ENCODE measurements around the gene SLC25A12.

SLC25A12 gene

DNA sequence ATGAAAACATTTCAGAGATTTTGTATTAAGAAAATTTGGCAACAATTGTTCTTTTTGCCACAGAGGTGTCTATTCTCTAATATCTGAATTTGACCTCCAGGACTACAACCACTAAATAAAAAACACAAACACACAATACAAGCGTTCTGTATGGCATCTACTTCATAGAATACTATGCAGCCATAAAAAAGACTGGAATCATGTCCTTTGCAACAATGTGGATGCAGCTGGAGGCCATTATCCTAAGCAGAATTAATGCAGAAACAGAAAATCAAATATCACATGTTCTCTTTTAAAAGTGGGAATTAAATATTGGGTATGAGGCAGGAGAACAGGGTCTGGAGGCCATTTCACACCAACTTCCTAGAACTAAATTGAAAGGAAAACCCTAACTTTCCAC lies 19.5 kb downstream of the SLC25A12 start:
- TF ChIP-seq POLR2A (IDR thresholded peaks at IDR 0.05; ENCODE audit: low read length) (no peak), GATA1 (IDR thresholded peaks at IDR 0.05; ENCODE audit: low read depth, low read length) (no peak)
- no peak for DNase-seq

DNA sequence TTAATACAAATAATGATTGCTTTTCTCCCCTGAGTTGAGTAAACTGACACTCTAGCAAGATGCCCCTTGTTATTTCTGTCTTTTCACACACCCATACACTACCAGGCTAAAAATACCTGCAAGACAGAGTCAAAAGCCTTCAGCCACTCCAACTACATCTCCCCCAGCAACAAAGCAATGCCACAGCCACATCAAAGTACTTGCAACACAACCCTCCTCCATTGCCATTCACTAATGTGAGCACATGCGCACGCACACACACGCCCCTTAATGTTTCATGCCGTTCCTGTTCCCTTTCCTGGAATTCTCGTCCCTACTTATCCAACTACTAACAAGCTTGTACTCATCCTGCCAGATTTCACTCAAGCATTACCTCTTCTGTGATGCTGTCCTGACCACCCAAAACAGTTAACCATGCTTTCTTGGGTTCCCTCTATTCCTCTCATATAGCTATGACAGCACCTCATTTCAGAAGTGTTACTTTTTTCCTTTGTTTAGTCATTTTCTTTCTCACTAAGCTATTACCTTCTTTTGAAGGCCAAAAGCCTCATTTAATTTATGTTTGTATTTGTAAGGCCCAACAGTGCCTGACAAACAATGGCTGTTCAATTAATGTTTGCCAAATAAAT lies 29.6 kb downstream of the SLC25A12 start:
- DNase-seq: no peak
- no peak for TF ChIP-seq POLR2A (IDR thresholded peaks at IDR 0.05; ENCODE audit: low read length)
- TF ChIP-seq GATA1 (IDR thresholded peaks at IDR 0.05; ENCODE audit: low read depth, low read length): no peak

DNA sequence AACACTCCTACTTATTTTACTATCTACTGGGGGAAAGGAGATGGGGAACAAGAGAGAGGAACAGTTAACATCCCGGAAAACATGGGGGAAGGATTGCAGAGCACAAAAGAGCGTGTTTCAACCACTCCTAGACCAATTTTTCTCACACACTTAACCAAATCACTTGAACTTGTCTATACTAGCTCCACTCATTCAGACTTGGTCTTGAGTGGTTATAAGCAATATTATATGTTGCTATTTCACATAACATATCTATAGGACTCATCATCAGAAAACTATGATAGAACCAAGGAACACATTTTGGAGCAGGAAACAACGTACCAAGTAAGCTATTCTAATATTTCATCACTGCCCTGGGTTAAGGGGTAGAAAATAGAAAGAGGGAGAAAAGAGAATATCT lies 31.5 kb downstream of the SLC25A12 start:
- DNase-seq: no peak
- TF ChIP-seq GATA1 (IDR thresholded peaks at IDR 0.05; ENCODE audit: low read depth, low read length) (no peak), POLR2A (IDR thresholded peaks at IDR 0.05; ENCODE audit: low read length) (no peak)

DNA sequence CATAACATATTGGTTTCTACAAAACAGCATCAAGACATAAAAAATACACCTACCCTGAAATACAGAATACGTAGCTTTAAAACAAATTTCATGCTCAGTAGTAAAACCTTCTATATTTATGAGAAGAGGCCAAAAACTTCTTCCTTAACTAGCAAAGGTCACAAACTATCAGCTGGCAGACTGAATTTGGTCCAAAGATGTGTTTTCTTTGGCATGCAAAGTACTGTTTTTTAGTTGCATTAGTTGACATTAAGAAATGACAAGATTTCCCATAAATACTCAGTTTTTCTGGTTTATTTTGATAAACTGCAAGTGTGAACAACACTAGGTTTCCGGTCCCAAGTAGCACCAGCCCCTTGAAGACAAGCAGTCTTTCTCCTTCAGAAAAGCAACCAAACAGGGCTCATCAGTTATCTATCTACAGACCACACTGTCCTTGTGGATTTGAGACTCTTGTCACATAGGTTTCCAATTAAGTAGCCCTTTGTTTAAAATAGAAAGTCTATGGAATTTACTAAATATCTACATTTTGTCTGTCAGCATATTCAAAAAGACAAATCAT lies 35.6 kb downstream of the SLC25A12 start:
- TF ChIP-seq POLR2A (IDR thresholded peaks at IDR 0.05; ENCODE audit: low read length) (no peak), GATA1 (IDR thresholded peaks at IDR 0.05; ENCODE audit: low read depth, low read length) (no peak)
- no peak for DNase-seq

DNA sequence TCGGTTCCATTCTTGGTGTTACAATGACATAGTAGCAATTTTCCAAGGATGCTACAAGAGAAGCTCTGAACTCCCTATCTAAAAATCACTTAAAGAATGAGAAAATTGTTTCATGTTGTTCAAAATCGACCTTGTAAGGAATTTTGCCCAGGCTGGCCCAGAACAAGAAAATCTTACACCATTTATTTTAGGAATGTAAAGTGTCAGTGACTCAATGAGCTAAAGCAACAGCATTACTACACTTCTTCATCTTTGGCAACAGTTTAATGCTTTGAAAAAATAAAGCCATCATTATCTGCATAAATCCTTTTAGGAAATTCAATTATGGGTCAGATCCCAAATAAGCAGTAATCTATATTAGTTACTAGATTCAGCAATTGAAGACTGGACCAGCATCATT lies 38.6 kb downstream of the SLC25A12 start:
- TF ChIP-seq GATA1 (IDR thresholded peaks at IDR 0.05; ENCODE audit: low read depth, low read length) (no peak), POLR2A (IDR thresholded peaks at IDR 0.05; ENCODE audit: low read length) (no peak)
- no peak for DNase-seq

DNA sequence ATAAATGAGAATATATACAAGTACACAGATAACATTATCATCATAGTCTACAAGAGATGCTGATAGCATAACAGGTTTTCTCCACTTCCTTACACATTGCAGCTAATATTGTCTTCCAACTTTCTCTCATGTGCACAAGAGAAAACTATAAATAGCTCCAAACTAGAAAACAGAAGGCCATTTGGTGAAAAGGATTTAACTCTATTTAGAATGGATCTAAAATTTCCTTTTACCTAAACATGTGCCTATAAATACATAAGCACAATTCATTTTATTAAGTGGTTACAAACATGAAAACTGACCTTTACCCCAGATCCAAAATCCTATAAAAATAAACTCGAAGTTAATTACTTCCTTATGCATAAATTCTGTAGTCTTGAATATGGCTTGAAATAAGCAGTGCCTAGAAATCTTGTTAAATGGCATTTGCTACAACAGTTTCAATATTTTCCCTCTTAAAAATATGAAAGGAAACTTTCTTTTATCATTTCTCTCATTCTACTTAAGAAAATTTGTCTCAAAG lies 41.6 kb downstream of the SLC25A12 start:
- no peak for DNase-seq
- no peak for TF ChIP-seq GATA1 (IDR thresholded peaks at IDR 0.05; ENCODE audit: low read depth, low read length)
- no peak for TF ChIP-seq POLR2A (IDR thresholded peaks at IDR 0.05; ENCODE audit: low read length)

DNA sequence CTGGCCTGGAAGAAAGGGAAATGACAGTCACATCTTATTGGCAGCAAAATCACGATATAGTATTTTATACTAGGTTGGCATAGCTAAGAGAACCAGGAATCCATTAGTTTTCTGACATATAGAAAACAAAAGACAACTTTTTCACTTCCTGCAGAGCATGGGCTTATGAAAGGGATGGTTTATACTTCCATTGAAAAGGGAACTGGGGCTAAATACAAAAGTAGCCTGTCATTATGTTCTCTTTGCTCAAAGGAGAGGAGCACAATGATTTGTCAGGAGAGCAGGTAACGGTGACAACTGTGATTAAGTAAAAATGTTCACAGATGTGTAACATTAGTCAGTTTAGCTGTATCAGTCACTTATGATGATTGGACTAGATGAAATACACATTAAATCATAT lies 46.4 kb downstream of the SLC25A12 start:
- TF ChIP-seq POLR2A (IDR thresholded peaks at IDR 0.05; ENCODE audit: low read length) (no peak), GATA1 (IDR thresholded peaks at IDR 0.05; ENCODE audit: low read depth, low read length) (no peak)
- no peak for DNase-seq

DNA sequence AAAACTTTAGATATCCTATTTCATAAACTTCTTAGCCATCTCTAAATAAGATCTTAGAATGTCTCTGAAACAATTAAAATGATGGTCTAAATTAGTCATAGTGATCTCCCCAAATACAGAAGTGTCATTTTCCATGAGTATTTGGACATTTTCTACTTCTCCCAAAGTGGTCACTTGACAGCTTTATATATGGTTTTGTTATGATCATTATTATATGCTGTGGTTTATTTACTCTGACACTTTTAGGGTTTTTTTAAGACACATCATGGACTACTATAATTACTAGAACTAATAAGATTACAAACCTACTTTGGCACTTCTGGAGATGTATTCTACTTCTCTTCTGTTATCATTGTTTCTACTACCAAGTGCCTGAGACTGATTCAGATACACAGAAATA lies 47.1 kb downstream of the SLC25A12 start:
- no peak for TF ChIP-seq GATA1 (IDR thresholded peaks at IDR 0.05; ENCODE audit: low read depth, low read length)
- TF ChIP-seq POLR2A (IDR thresholded peaks at IDR 0.05; ENCODE audit: low read length): no peak
- DNase-seq: no peak

DNA sequence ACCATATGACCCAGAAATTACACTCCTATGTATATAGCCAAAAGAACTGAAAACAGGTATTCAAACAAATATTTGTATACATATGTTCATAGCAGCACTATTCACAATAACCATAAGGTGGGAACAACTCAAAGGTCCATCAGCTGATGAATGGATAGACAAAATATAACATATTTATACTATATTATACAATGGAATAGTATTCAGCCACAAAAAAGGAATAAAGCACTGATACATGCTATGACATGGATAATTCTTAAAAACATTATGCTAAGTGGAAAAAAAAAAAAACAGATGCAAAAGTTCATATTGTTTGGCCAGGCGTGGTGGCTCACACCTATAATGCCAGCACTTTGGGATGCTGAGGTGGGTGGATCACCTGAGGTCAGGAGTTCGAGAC lies 52.0 kb downstream of the SLC25A12 start:
- no peak for DNase-seq
- no peak for TF ChIP-seq GATA1 (IDR thresholded peaks at IDR 0.05; ENCODE audit: low read depth, low read length)
- TF ChIP-seq POLR2A (IDR thresholded peaks at IDR 0.05; ENCODE audit: low read length): no peak

DNA sequence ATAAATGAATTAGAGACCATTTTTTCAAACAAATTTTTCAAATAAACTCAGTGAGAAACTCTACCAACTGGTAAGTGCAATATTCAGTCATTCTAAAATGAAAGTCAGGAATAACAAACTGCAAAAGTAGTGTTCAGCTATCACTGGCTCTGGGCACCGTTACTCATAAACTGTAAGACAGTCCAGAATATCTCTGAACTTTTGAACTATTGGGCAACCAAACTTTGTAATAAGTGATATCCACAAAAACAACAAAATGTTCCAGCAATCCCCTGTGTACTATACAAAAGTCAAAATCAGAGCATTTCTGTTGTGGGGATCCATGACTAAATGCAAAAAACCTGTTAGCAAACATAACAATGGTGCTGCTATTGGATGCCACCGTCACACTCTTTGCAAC lies 56.3 kb downstream of the SLC25A12 start:
- TF ChIP-seq POLR2A (IDR thresholded peaks at IDR 0.05; ENCODE audit: low read length) (no peak), GATA1 (IDR thresholded peaks at IDR 0.05; ENCODE audit: low read depth, low read length) (no peak)
- no peak for DNase-seq

DNA sequence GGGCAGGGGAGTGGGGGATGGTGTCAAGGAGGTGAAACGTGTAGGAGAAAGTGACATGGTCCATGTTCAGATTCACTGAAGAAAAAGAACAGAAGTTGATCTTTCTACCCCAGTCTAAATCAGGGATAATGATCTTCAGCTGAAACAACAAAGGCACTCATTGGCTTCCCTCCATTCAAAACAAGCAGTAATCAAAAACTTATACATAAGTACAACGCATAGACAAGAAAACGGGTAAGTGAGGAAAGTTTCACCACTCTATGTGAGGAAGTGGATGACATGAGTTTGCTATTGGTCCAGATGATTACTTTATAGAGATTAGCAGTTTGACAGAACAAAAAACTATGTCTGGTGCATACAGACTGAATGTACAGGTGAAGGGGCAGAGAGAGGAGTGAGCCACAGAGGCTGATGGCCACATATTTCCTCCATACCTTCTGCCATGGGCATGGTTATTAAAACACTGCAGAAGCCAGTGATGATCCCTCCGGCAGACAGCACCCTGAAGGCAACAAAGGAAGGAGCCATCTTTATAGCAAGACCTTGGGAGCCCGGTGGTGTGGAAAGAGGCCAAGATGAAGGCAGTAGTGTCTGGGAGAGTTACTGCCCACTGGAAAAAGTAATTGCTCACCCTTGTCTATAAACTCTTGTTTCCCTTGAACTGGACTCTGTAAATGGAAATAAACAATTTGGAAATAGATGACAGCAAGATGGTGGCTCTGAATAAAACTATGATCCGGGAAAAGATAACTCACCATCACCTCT lies 57.7 kb downstream of the SLC25A12 start:
- DNase-seq: no peak

DNA sequence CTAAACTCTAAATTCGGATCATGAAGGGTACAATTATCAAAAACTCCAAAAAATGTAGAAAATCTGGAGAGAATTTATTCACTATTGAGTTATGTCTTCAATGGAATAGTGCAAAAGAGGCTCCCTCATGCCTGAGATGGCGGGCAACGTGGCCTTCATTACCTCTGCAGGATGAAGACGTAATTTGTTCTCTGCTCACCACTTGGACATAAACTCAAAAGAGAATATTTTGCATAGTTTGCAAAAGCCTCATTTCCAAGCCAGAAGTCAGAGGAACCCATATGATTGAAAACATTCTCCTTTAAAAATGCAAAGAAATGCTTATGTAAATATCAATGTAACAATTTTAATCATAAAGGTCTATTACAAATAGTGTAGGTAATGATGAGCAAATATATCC lies 58.7 kb downstream of the SLC25A12 start:
- no peak for TF ChIP-seq GATA1 (IDR thresholded peaks at IDR 0.05; ENCODE audit: low read depth, low read length)
- TF ChIP-seq POLR2A (IDR thresholded peaks at IDR 0.05; ENCODE audit: low read length): no peak
- DNase-seq: no peak

More for the DNA sequence above, 57.7 kb downstream of the SLC25A12 start:
- TF ChIP-seq GATA1 (IDR thresholded peaks at IDR 0.05; ENCODE audit: low read depth, low read length) (no peak), POLR2A (IDR thresholded peaks at IDR 0.05; ENCODE audit: low read length) (no peak)

DNA sequence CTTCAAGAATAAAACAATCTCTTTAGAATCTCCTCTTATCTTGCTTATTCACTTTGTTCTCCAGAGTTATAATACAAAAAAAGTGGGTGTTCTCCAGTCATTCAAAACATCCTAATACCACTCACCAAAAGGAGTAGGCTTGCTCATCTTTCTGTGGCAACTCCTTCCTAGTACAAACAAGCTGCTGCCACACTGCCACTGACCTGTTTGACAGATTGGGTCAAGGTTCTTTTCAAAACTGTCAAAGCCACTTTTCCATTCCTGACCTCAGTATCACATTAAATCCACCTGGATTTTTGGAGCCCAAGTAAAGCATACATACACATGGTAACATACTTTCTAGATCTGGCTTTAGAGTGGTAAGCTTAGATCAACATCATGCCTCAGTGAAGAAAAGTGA lies 59.8 kb downstream of the SLC25A12 start:
- DNase-seq: no peak
- TF ChIP-seq POLR2A (IDR thresholded peaks at IDR 0.05; ENCODE audit: low read length) (no peak), GATA1 (IDR thresholded peaks at IDR 0.05; ENCODE audit: low read depth, low read length) (no peak)

DNA sequence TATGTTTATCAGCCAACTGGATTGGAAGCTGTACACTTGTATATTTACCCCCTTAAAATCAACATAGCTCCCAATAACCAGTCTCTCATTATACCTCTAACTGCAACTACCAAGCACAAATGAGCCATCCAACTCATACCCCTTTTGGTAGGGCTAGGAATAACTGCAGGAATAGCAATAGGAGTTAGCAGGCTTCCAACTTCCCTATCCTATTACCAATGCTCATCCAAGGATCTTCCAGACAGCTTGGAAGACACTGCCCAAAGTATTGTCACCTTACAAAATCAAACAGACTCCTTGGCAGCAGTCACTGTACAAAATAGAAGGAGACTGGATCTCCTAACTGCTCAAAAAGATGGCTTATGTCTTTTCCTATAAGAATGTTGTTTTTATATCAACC lies 61.6 kb downstream of the SLC25A12 start:
- no peak for DNase-seq
- TF ChIP-seq POLR2A (IDR thresholded peaks at IDR 0.05; ENCODE audit: low read length) (no peak), GATA1 (IDR thresholded peaks at IDR 0.05; ENCODE audit: low read depth, low read length) (no peak)

Data from erythroblast (primary cell).